ENCODE results near the gene DZIP3. TPM values are rescaled to one million over a fixed set of nuclear protein-coding genes. Genes with fewer than 3 reads are reported as not detected.

The DZIP3 gene
- total RNA-seq, 2 donors from 2014 or later: 6.8 to 8.5 TPM

DNA sequence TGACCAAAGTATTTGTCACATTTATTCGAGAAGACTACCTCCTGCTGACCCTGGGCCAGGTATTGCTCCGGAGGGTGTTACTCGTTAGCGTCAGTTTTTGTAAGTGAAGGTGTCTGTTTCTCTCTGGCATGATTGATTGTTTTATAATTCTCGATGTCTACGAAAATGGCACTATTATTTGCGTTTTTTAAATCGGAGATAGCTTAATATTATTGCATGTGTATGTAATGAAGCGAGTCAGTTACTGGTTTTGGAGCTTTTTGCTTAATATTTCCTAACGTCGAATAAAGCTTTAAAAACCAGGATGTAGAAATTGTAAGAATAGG is 439 bp downstream of the DZIP3 start:
- no peaks in the 10 kb centered on the region for H3K9me3 ChIP-seq
- intact Hi-C loops (cut with DNase I): no loop called here
- H3K4me1 ChIP-seq: peaks cover 6% of the 10 kb centered on the region
- H3K27me3 ChIP-seq: no peaks in the 10 kb centered on the region
- H3K4me3 ChIP-seq: peak overlapping the region; percentile 78
- no peak for TF ChIP-seq CTCF (IDR thresholded peaks at IDR 0.05)
- DNase-seq: no peak
- no peaks in the 10 kb centered on the region for H3K36me3 ChIP-seq
- peak overlapping the region; percentile 82 for H3K27ac ChIP-seq
- peak overlapping the region; percentile 80 to 82 for H3K9ac ChIP-seq (ENCODE audit: low read depth in 2 of 2, low read length in 2 of 2)

- H3K27me3 ChIP-seq: no peaks in the 10 kb centered on the region
- no peaks in the 10 kb centered on the region for H3K9me3 ChIP-seq
- no peak overlapping the region for H3K4me3 ChIP-seq
- DNase-seq: no peak
- TF ChIP-seq CTCF (IDR thresholded peaks at IDR 0.05): no peak
- peaks cover 6% of the 10 kb centered on the region for H3K4me1 ChIP-seq
- no peak overlapping the region for H3K27ac ChIP-seq
- H3K9ac ChIP-seq (ENCODE audit: low read depth in 2 of 2, low read length in 2 of 2): no peak overlapping the region
- intact Hi-C loops (cut with DNase I): no loop called here
- no peaks in the 10 kb centered on the region for H3K36me3 ChIP-seq
These were observed 938 bp downstream of the DZIP3 start for GRCh38 chr3:108590460-108590859.

- H3K4me1 ChIP-seq: no peaks in the 10 kb centered on the region
- no peaks in the 10 kb centered on the region for H3K36me3 ChIP-seq
- no peak overlapping the region for H3K27ac ChIP-seq
- DNase-seq: peak; percentile 22
- intact Hi-C loops (cut with DNase I): no loop called here
- no peaks in the 10 kb centered on the region for H3K9me3 ChIP-seq
- H3K9ac ChIP-seq (ENCODE audit: low read depth in 2 of 2, low read length in 2 of 2): no peak overlapping the region
- H3K27me3 ChIP-seq: no peaks in the 10 kb centered on the region
- H3K4me3 ChIP-seq: no peak overlapping the region
- TF ChIP-seq CTCF (IDR thresholded peaks at IDR 0.05): no peak
These were observed 5.8 kb downstream of the DZIP3 start for GRCh38 chr3:108595321-108595720.

GRCh38 chr3:108598375-108598774 is 8.9 kb downstream of the DZIP3 start:
- intact Hi-C loops (cut with DNase I): no loop called here
- Histone ChIP-seq H3K27ac (no peak overlapping the region), H3K4me1 (no peaks in the 10 kb centered on the region), H3K36me3 (no peaks in the 10 kb centered on the region), H3K27me3 (no peaks in the 10 kb centered on the region), H3K4me3 (no peak overlapping the region), H3K9ac (ENCODE audit: low read depth in 2 of 2, low read length in 2 of 2) (no peak overlapping the region), H3K9me3 (no peaks in the 10 kb centered on the region)
- no peak for TF ChIP-seq CTCF (IDR thresholded peaks at IDR 0.05)
- DNase-seq: no peak

DNA sequence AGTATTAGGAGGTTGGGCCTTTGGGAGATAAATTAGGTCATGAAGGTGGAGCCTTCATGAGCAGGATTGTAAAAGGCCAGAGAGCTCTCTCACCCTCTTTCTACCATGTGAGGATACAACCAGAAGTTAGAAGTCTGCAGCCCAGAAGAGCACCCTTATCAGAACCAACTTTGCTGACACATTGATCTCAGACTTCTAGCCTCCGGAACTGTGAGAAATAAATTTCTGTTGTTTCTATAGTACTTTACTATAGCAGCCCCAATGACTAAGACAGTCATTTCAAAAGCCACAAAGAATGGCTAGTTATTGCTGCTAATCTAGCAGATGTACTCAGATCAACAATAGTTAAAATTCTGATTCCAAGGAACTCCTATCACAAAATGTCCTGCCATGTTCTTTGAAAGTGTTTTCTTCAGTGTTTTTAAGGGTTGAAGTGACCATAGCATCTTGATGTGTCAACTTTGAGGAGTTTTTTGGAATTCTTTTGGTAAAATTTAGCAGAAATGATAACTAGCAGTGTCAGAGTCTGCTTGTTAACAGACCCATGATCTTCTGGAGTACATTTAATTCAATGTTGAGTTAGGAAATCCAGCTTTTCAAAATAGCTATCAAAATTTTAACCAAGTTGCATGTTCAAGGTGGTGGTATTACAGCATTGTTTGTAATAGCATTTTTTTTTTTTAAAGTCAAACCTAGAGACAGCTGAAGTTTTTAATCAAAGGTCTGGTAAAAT is 10.3 kb downstream of the DZIP3 start:
- TF ChIP-seq CTCF (IDR thresholded peaks at IDR 0.05): no peak
- Histone ChIP-seq H3K4me1 (no peaks in the 10 kb centered on the region), H3K36me3 (no peaks in the 10 kb centered on the region), H3K27ac (no peak overlapping the region), H3K27me3 (no peaks in the 10 kb centered on the region), H3K9ac (ENCODE audit: low read depth in 2 of 2, low read length in 2 of 2) (no peak overlapping the region), H3K9me3 (no peaks in the 10 kb centered on the region), H3K4me3 (no peak overlapping the region)
- intact Hi-C loops (cut with DNase I): no loop called here
- no peak for DNase-seq
